ENCODE results near the gene SLC4A1. TPM values are rescaled to one million over a fixed set of nuclear protein-coding genes. Genes with fewer than 3 reads are reported as not detected.

SLC4A1 gene
- total RNA-seq, 4 donors from 2014 or later: not detected

- H3K4me1 ChIP-seq: peaks cover 6 to 30% (median 20%) of the 10 kb centered on the region in 4 donors
- TF ChIP-seq POLR2AphosphoS5 (IDR thresholded peaks at IDR 0.05) (no peak), EP300 (IDR thresholded peaks at IDR 0.05; ENCODE audit: low read depth) (no peak), POLR2A (IDR thresholded peaks at IDR 0.05) (no peak), CTCF (IDR thresholded peaks at IDR 0.05) (no peak)
- H3K27ac ChIP-seq: no peak overlapping the region
- no peaks in the 10 kb centered on the region for H3K36me3 ChIP-seq
- DNase-seq: no peak
- 60 to 66% methylated on average over 1 to 4 of the region's 5 CpGs for WGBS, 2 donors (ENCODE audit: low coverage in 1 of 2)
- intact Hi-C loops (cut with DNase I; ENCODE audit: low total_unique reads) (no loop called here), in situ Hi-C loops (cut with MboI; ENCODE audit: low pct_ligation_motif_present in 1 of 4, low pct_unique_long_range_greater_than_20kb in 1 of 4, low sequenced_read_pairs in 3 of 4) (no loop called here)
- H3K4me3 ChIP-seq: no peak overlapping the region
- H3K27me3 ChIP-seq: peaks cover 67% of the 10 kb centered on the region
- no peaks in the 10 kb centered on the region for H3K9me3 ChIP-seq
These were observed 43.7 kb upstream of the SLC4A1 start for GRCh38 chr17:44311562-44312181.

- Histone ChIP-seq H3K4me1 (peaks cover 6 to 30% (median 20%) of the 10 kb centered on the region in 4 donors), H3K27me3 (peaks cover 67% of the 10 kb centered on the region), H3K36me3 (no peaks in the 10 kb centered on the region), H3K4me3 (no peak overlapping the region), H3K27ac (no peak overlapping the region), H3K9me3 (no peaks in the 10 kb centered on the region)
- 72% methylated on average over 10 of the region's 10 CpGs; no CpG with 5 or more reads in 1 of the 2 donors for WGBS, 2 donors (ENCODE audit: low coverage in 1 of 2)
- in situ Hi-C loops (cut with MboI; ENCODE audit: low pct_ligation_motif_present in 1 of 4, low pct_unique_long_range_greater_than_20kb in 1 of 4, low sequenced_read_pairs in 3 of 4): no loop called here
- TF ChIP-seq POLR2A (IDR thresholded peaks at IDR 0.05) (no peak), EP300 (IDR thresholded peaks at IDR 0.05; ENCODE audit: low read depth) (no peak), POLR2AphosphoS5 (IDR thresholded peaks at IDR 0.05) (no peak), CTCF (IDR thresholded peaks at IDR 0.05) (no peak)
- intact Hi-C loops (cut with DNase I; ENCODE audit: low total_unique reads): no loop called here
- DNase-seq: no peak
These were observed 42.9 kb upstream of the SLC4A1 start for GRCh38 chr17:44310609-44311376.

- no peak overlapping the region for H3K27ac ChIP-seq
- no peak for DNase-seq
- H3K4me1 ChIP-seq: peaks cover 6 to 25% (median 18%) of the 10 kb centered on the region in 4 donors
- no peaks in the 10 kb centered on the region for H3K9me3 ChIP-seq
- 82% methylated on average over 2 of the region's 2 CpGs; no CpG with 5 or more reads in 1 of the 2 donors for WGBS, 2 donors (ENCODE audit: low coverage in 1 of 2)
- H3K4me3 ChIP-seq: no peak overlapping the region
- TF ChIP-seq POLR2AphosphoS5 (IDR thresholded peaks at IDR 0.05): no peak
- TF ChIP-seq EP300 (IDR thresholded peaks at IDR 0.05; ENCODE audit: low read depth): no peak
- TF ChIP-seq CTCF (IDR thresholded peaks at IDR 0.05): no peak
- no peak for TF ChIP-seq POLR2A (IDR thresholded peaks at IDR 0.05)
- intact Hi-C loops (cut with DNase I; ENCODE audit: low total_unique reads): no loop called here
- in situ Hi-C loops (cut with MboI; ENCODE audit: low pct_ligation_motif_present in 1 of 4, low pct_unique_long_range_greater_than_20kb in 1 of 4, low sequenced_read_pairs in 3 of 4): no loop called here
- H3K36me3 ChIP-seq: no peaks in the 10 kb centered on the region
- peaks cover 67% of the 10 kb centered on the region for H3K27me3 ChIP-seq
These were observed 42.3 kb upstream of the SLC4A1 start for GRCh38 chr17:44310188-44310587.

GRCh38 chr17:44309472-44309871 lies 41.5 kb upstream of the SLC4A1 start:
- DNase-seq: no peak
- Histone ChIP-seq H3K27me3 (peaks cover 64% of the 10 kb centered on the region), H3K4me1 (peaks cover 6 to 20% (median 14%) of the 10 kb centered on the region in 4 donors), H3K27ac (no peak overlapping the region), H3K36me3 (no peaks in the 10 kb centered on the region), H3K4me3 (no peak overlapping the region), H3K9me3 (no peaks in the 10 kb centered on the region)
- in situ Hi-C loops (cut with MboI; ENCODE audit: low pct_ligation_motif_present in 1 of 4, low pct_unique_long_range_greater_than_20kb in 1 of 4, low sequenced_read_pairs in 3 of 4): no loop called here
- WGBS, 2 donors (ENCODE audit: low coverage in 1 of 2): 46% methylated on average over 5 of the region's 5 CpGs; no CpG with 5 or more reads in 1 of the 2 donors
- no peak for TF ChIP-seq POLR2AphosphoS5 (IDR thresholded peaks at IDR 0.05)
- no peak for TF ChIP-seq CTCF (IDR thresholded peaks at IDR 0.05)
- intact Hi-C loops (cut with DNase I; ENCODE audit: low total_unique reads): loop anchor here (5.0 kb wide), 1 partner anchor 1692 kb away; no protein-coding TSS in a partner anchor
